Coronary artery (tissue), 2 donors: ENCODE data around the gene ANKRD40.

Source experiments
- DNase-seq: peaks from one replicate; pipeline ENCODE4 v3.0.0-alpha.2; 2017; ENCODE audit warnings: low spot score
- H3K27ac ChIP-seq, 2 donors: fragments of 200-600 bp; sonication (generic); one replicate each; pipeline ENCODE4 v1.5.1; 2016 to 2019
- H3K4me3 ChIP-seq: fragments of 200-600 bp; sonication (generic); 2 replicates; pipeline ENCODE4 v1.5.1; 2016; ENCODE audit warnings: mild to moderate bottlenecking, moderate library complexity
- TF ChIP-seq, protein P1 (sequence below): fragments of 200-600 bp; sonication (generic); IDR thresholded peaks from one replicate; pipeline ENCODE4 v1.5.1; 2019; ENCODE audit warnings: antibody characterized with exemption

The ANKRD40 gene

GRCh38 chr17:50696365-50696879, 11.3 kb downstream of the ANKRD40 start:
- H3K4me3 ChIP-seq, result no peak overlapping the region
- H3K27ac ChIP-seq, result no peak overlapping the region
- no peak for DNase-seq
- TF ChIP-seq, protein P1, sequence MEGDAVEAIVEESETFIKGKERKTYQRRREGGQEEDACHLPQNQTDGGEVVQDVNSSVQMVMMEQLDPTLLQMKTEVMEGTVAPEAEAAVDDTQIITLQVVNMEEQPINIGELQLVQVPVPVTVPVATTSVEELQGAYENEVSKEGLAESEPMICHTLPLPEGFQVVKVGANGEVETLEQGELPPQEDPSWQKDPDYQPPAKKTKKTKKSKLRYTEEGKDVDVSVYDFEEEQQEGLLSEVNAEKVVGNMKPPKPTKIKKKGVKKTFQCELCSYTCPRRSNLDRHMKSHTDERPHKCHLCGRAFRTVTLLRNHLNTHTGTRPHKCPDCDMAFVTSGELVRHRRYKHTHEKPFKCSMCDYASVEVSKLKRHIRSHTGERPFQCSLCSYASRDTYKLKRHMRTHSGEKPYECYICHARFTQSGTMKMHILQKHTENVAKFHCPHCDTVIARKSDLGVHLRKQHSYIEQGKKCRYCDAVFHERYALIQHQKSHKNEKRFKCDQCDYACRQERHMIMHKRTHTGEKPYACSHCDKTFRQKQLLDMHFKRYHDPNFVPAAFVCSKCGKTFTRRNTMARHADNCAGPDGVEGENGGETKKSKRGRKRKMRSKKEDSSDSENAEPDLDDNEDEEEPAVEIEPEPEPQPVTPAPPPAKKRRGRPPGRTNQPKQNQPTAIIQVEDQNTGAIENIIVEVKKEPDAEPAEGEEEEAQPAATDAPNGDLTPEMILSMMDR, result no peak

DNA sequence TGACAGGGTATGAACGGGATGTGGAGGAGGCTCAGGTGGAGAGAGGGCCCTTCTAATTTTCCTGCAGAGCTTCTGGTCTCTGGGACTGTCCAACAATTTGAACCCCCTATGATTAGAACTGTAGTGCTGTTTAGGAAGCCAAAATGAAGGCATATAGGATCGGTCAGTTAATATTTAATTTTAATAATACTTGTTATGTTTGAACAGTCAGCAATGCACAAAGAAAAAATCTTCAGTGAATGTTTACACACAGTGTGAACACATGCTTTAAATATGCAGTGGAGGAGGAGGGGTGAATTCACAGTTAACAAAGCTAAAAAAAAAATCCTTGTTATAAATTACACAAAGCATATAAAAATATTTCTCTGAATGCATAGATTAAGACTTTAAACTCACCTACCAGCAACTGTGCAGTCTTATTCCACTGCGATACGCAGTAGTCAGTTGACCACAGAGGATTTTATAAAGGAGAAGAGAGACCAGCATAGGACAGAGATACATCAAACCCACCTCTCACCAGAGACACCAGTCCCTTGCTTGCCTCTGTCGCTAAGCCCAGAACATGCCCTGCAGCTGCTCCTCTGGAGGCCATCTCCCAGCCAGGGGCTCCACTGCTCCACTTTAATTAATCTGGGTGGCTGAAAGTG, 14.6 kb downstream of the ANKRD40 start:
- no peak overlapping the region for H3K27ac ChIP-seq
- TF ChIP-seq, protein P1, result no peak
- DNase-seq, result no peak
- no peak overlapping the region for H3K4me3 ChIP-seq

DNA sequence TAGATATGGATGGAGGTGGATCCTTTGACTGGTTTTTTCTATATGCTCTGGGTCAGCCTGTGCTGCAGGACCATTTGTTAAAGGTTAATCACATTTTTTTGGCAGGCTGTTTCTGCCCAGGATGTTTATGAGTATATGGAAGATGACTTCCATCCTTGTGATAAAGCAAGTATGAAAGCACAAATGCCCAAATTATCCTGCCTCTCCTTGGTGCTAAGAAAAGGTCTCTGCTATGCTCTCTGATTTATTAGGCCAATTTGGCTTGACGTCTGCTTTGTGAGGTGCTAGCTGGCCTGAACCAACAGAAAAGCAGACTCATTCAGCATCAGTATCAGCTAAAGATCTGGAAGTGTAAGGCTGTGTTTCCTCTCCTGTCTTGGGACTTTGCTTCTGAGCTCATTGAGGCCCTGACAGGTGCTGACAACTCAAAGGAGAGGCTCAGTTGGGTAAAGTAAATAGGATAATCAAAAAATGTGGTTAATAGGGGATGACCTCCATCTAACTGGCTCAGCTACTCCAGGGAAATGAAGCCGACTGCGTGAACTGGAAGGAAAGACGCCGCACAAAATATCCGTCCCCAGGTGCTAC, 15.2 kb downstream of the ANKRD40 start:
- no peak for DNase-seq
- no peak overlapping the region for H3K27ac ChIP-seq
- no peak overlapping the region for H3K4me3 ChIP-seq
- TF ChIP-seq, protein P1, result no peak

DNA sequence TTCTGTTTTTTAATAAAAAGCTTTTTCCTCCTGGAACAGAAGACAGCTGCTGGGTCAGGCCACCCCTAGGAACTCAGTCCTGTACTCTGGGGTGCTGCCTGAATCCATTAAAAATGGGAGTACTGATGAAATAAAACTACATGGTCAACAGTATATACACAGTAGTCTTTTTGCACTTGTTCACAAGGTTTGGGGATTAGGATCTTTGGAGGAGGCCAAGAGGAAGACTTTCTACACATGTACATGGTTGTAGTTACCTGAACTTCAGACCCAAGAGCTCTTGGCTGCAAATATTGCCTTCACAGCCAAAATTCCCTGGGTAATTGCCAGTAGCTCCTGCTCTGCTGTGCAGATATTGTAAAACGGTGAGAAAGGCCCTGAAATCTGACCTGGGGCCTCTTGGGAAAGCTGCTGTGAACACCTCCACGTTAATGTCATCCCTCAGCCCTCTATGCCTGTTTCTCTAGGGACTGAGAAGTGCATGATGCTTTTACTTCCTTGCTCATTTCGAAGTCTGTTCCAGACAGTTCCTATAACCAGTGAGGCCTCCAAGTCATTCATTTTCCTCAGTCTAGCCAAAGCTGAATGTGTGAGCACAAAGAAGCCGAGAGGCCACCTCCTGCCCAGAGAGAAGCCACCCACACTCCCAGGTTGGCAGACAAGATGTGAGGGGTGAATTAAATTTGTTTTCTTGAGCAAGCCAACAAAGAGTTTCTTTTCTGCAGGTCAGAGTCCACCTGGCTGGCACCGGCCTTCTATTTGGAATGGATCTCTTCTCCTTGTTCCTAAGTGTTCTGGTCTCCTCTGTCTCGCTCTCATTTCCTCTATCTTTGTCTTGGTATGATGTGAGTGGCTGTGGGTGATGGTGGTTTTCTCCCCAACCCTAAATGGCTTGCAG, 15.9 kb downstream of the ANKRD40 start:
- H3K27ac ChIP-seq, result no peak overlapping the region
- TF ChIP-seq, protein P1, result no peak
- H3K4me3 ChIP-seq, result no peak overlapping the region
- no peak for DNase-seq

DNA sequence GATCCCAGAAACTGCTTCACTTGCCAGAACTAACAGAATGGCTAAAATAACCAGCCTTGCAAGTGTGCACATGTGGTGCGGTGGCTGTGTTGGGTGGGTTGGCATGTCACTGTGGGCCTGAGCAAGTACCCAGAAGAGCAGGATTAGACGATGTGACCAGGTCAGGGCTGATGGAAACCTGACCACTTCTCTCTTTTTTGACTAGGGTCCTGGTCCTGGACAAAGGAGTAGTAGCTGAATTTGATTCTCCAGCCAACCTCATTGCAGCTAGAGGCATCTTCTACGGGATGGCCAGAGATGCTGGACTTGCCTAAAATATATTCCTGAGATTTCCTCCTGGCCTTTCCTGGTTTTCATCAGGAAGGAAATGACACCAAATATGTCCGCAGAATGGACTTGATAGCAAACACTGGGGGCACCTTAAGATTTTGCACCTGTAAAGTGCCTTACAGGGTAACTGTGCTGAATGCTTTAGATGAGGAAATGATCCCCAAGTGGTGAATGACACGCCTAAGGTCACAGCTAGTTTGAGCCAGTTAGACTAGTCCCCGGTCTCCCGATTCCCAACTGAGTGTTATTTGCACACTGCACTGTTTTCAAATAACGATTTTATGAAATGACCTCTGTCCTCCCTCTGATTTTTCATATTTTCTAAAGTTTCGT, 16.7 kb downstream of the ANKRD40 start:
- no peak for DNase-seq
- TF ChIP-seq, protein P1, result no peak
- Histone ChIP-seq H3K27ac (no peak overlapping the region), H3K4me3 (no peak overlapping the region)

DNA sequence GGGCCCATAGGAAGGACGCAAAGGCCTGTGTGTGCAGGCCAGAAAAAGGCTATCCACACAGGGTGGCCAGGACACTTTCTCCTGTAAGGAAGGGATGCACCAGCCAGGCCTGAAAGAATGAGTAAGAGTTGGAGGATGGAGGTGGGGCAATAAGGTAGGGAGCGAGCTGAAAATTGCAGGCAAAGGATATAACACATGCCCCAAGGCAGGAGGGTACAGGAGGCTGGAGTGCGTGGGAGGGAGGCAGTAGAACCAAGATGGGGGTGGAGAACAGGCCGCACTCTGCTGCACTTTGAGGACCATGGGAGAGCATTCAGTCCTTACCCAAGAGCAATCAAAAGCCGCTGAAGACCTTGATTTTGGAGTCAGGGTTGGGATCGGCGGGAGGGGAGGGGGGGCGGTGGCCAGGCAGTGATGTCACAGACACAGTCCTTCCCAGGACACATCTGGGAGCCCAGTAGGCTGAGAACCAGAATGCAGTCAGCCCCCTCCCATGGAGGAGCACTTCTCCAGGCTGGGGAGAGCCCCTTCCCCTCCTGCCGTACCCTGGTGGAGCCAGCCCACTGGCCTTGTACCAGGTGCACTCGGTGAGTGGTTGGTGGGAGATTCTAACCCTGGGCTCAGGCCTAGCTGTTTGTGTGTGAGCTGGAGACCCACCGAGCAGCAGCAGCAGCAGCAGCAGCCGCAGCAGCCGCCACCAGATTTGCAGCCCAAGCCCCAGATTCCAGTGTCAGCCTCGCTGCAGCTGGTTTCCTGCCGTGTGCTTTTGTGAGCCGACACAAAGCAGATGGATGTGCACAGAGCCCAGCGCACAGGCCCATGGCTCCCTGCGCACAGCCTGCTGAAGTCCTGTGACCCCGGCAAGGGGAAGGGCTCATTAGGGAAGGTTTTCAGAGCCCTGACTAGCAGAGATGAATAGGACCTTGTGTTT, 17.5 kb downstream of the ANKRD40 start:
- Histone ChIP-seq H3K27ac (no peak overlapping the region), H3K4me3 (no peak overlapping the region)
- TF ChIP-seq, protein P1, result no peak
- DNase-seq, result no peak
